Neural cell (in vitro differentiated cells): ENCODE measurements around the gene DCPS. TPM values are rescaled to one million over a fixed set of nuclear protein-coding genes. Genes with fewer than 3 reads are reported as not detected.

Source experiments
- H2AFZ ChIP-seq: fragments of 200-600, 300-800 bp; sonication (generic), shearing (Covaris generic); 2 replicates; pipeline ENCODE4 v1.6.0; 2014; ENCODE audit warnings: low read depth, mild to moderate bottlenecking, antibody characterized with exemption, low read length, moderate library complexity
- H3F3A ChIP-seq: fragments of 200-600 bp; shearing (Covaris generic); 2 replicates; pipeline ENCODE4 v1.6.1; 2016; ENCODE audit warnings: mild to moderate bottlenecking, moderate library complexity, mixed read lengths, antibody characterized with exemption, low read length; ENCODE audit not compliant: insufficient read depth, poor library complexity, severe bottlenecking
- H3K27ac ChIP-seq: fragments of 200-600, 300-800 bp; sonication (generic), shearing (Covaris generic); 2 replicates; pipeline ENCODE4 v1.5.1; 2014; ENCODE audit warnings: mild to moderate bottlenecking, low read length, moderate library complexity
- H3K27me3 ChIP-seq: fragments of 300-800, 200-600 bp; sonication (generic), shearing (Covaris generic); 2 replicates; pipeline ENCODE4 v1.6.0; 2014; ENCODE audit warnings: mild to moderate bottlenecking, low read depth, low read length, moderate library complexity; ENCODE audit not compliant: insufficient read depth
- H3K36me3 ChIP-seq: fragments of 300-800, 200-600 bp; sonication (generic), shearing (Covaris generic); 2 replicates; pipeline ENCODE4 v1.5.1; 2014; ENCODE audit warnings: mild to moderate bottlenecking, antibody characterized with exemption, low read length, moderate library complexity; ENCODE audit not compliant: insufficient read depth
- H3K4me2 ChIP-seq: fragments of 300-800, 200-600 bp; sonication (generic), shearing (Covaris generic); 2 replicates; pipeline ENCODE4 v1.6.0; 2014; ENCODE audit warnings: mild to moderate bottlenecking, low read length
- H3K4me3 ChIP-seq: fragments of 300-800, 200-600 bp; sonication (generic), shearing (Covaris generic); 2 replicates; pipeline ENCODE4 v1.5.1; 2014; ENCODE audit warnings: mild to moderate bottlenecking, low read length, moderate library complexity
- H3K79me2 ChIP-seq: fragments of 200-600 bp; shearing (Covaris generic); replicated peaks from 2 replicates; pipeline ENCODE4 v1.6.0; 2014; ENCODE audit warnings: mild to moderate bottlenecking, low read length, moderate library complexity; ENCODE audit not compliant: insufficient read depth
- H3K9ac ChIP-seq: fragments of 300-800, 200-600 bp; sonication (generic), shearing (Covaris generic); 2 replicates; pipeline ENCODE4 v1.6.1; 2016; ENCODE audit warnings: mild to moderate bottlenecking, low read length, mixed read lengths
- H3K9me2 ChIP-seq: fragments of 200-600 bp; shearing (Covaris generic); 2 replicates; pipeline ENCODE4 v1.6.1; 2016; ENCODE audit warnings: mild to moderate bottlenecking, low read length, mixed read lengths; ENCODE audit not compliant: insufficient read depth
- H3K9me3 ChIP-seq: fragments of 200-600, 300-800 bp; sonication (generic), shearing (Covaris generic); 2 replicates; pipeline ENCODE4 v1.6.1; 2016; ENCODE audit warnings: mild to moderate bottlenecking, mixed run types, low read length, moderate library complexity, mixed read lengths
- H4K20me1 ChIP-seq: fragments of 200-600 bp; shearing (Covaris generic); 2 replicates; pipeline ENCODE4 v1.6.1; 2016; ENCODE audit warnings: mild to moderate bottlenecking, mixed run types; ENCODE audit not compliant: insufficient read depth
- EP300 ChIP-seq: fragments of 450-650 bp; conservative IDR thresholded peaks from 2 replicates; pipeline ENCODE4 v1.6.1; 2014; ENCODE audit warnings: antibody characterized with exemption, mild to moderate bottlenecking, moderate library complexity; ENCODE audit not compliant: poor library complexity, severe bottlenecking
- EZH2 ChIP-seq: fragments of 200-600, 300-800 bp; shearing (Covaris generic), sonication (generic); IDR thresholded peaks from 2 replicates; pipeline ENCODE4 v1.6.1; 2014; ENCODE audit warnings: antibody characterized with exemption, low read length, borderline replicate concordance, mild to moderate bottlenecking; ENCODE audit not compliant: insufficient read depth, poor library complexity, severe bottlenecking
- MXI1 ChIP-seq: fragments of 450-650 bp; conservative IDR thresholded peaks from 2 replicates; pipeline ENCODE4 v1.6.1; 2014; ENCODE audit warnings: antibody characterized with exemption, mild to moderate bottlenecking; ENCODE audit not compliant: poor library complexity, severe bottlenecking
- POLR2AphosphoS5 ChIP-seq: IDR thresholded peaks from 2 replicates; pipeline ENCODE4 v1.6.1; 2012
- RAD21 ChIP-seq: fragments of 450-650 bp; conservative IDR thresholded peaks from 2 replicates; pipeline ENCODE4 v1.6.1; 2014; ENCODE audit warnings: antibody characterized with exemption, mild to moderate bottlenecking, moderate library complexity
- SMC3 ChIP-seq: fragments of 450-650 bp; conservative IDR thresholded peaks from 2 replicates; pipeline ENCODE4 v1.6.1; 2014; ENCODE audit warnings: antibody characterized with exemption, mild to moderate bottlenecking, moderate library complexity; ENCODE audit not compliant: poor library complexity
- TAF1 ChIP-seq: IDR thresholded peaks from 2 replicates; pipeline ENCODE4 v1.6.1; 2012; ENCODE audit warnings: low read depth
- polyA plus RNA-seq: library from polyadenylated mRNA; depleted of rRNA; stranded (reverse); fragments of >200 nt; gene quantifications from 2 replicates; pipeline ENCODE4 v1.2.3, GENCODE V29; 2014
- TF ChIP-seq, protein P1 (sequence below): IDR thresholded peaks from 2 replicates; pipeline ENCODE4 v1.6.1; 2012; ENCODE audit warnings: borderline replicate concordance
- TF ChIP-seq, protein P2 (sequence below): fragments of 450-650 bp; IDR thresholded peaks from 2 replicates; pipeline ENCODE4 v1.5.1; 2014; ENCODE audit warnings: antibody characterized with exemption, mild to moderate bottlenecking, moderate library complexity; ENCODE audit not compliant: poor library complexity, severe bottlenecking

DCPS gene
- polyA plus RNA-seq, 1 donor from 2014 or later = 6.4 TPM

- Histone ChIP-seq H3K4me2 (no peak overlapping the region), H3K27me3 (no peaks in the 10 kb centered on the region), H3K4me3 (no peak overlapping the region), H3K79me2 (no peaks in the 10 kb centered on the region), H3K27ac (no peak overlapping the region), H3K9me2 (no peaks in the 10 kb centered on the region), H3K36me3 (no peaks in the 10 kb centered on the region), H3K9me3 (no peaks in the 10 kb centered on the region), H3F3A (no peaks in the 10 kb centered on the region), H2AFZ (no peak overlapping the region), H4K20me1 (no peaks in the 10 kb centered on the region), H3K9ac (no peak overlapping the region)
- TF ChIP-seq, protein P1, sequence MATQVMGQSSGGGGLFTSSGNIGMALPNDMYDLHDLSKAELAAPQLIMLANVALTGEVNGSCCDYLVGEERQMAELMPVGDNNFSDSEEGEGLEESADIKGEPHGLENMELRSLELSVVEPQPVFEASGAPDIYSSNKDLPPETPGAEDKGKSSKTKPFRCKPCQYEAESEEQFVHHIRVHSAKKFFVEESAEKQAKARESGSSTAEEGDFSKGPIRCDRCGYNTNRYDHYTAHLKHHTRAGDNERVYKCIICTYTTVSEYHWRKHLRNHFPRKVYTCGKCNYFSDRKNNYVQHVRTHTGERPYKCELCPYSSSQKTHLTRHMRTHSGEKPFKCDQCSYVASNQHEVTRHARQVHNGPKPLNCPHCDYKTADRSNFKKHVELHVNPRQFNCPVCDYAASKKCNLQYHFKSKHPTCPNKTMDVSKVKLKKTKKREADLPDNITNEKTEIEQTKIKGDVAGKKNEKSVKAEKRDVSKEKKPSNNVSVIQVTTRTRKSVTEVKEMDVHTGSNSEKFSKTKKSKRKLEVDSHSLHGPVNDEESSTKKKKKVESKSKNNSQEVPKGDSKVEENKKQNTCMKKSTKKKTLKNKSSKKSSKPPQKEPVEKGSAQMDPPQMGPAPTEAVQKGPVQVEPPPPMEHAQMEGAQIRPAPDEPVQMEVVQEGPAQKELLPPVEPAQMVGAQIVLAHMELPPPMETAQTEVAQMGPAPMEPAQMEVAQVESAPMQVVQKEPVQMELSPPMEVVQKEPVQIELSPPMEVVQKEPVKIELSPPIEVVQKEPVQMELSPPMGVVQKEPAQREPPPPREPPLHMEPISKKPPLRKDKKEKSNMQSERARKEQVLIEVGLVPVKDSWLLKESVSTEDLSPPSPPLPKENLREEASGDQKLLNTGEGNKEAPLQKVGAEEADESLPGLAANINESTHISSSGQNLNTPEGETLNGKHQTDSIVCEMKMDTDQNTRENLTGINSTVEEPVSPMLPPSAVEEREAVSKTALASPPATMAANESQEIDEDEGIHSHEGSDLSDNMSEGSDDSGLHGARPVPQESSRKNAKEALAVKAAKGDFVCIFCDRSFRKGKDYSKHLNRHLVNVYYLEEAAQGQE = no peak
- TF ChIP-seq EZH2 (no peak), POLR2AphosphoS5 (no peak), TAF1 (no peak), SMC3 (no peak), MXI1 (no peak), RAD21 (no peak)
- TF ChIP-seq, protein P2, sequence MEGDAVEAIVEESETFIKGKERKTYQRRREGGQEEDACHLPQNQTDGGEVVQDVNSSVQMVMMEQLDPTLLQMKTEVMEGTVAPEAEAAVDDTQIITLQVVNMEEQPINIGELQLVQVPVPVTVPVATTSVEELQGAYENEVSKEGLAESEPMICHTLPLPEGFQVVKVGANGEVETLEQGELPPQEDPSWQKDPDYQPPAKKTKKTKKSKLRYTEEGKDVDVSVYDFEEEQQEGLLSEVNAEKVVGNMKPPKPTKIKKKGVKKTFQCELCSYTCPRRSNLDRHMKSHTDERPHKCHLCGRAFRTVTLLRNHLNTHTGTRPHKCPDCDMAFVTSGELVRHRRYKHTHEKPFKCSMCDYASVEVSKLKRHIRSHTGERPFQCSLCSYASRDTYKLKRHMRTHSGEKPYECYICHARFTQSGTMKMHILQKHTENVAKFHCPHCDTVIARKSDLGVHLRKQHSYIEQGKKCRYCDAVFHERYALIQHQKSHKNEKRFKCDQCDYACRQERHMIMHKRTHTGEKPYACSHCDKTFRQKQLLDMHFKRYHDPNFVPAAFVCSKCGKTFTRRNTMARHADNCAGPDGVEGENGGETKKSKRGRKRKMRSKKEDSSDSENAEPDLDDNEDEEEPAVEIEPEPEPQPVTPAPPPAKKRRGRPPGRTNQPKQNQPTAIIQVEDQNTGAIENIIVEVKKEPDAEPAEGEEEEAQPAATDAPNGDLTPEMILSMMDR = no peak
Observed at GRCh38 chr11:126392633-126393013, 88.8 kb downstream of the DCPS start.

DNA sequence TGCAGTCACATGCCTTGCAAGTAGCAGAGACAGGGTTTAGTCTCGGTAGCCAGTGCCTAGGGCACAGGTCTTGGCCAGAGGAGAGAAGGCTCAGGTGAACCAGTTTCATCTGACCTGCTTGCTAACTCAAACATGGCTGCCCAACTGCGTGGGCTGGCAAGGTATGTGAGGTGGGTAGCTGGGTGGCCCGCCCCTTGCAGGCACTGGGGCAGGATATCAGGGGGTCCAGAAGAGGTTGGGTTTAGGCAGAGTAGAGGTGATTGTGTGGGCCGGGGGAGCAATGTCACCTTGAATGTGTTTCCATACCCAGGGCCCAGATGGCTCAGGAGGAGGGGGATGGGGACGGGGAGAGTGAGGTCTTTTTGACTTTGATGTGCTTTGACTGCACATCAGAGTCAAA lies 89.3 kb downstream of the DCPS start:
- TF ChIP-seq, protein P1 = no peak
- no peak for TF ChIP-seq EP300
- no peak for TF ChIP-seq POLR2AphosphoS5
- no peak for TF ChIP-seq SMC3
- TF ChIP-seq, protein P2 = no peak
- no peak for TF ChIP-seq EZH2
- TF ChIP-seq MXI1 = no peak
- TF ChIP-seq TAF1 = no peak

More for the DNA sequence above, 89.3 kb downstream of the DCPS start:
- Histone ChIP-seq H3K27ac (no peak overlapping the region), H3K9ac (no peak overlapping the region), H4K20me1 (no peaks in the 10 kb centered on the region), H3F3A (no peaks in the 10 kb centered on the region), H3K79me2 (no peaks in the 10 kb centered on the region), H3K9me3 (no peaks in the 10 kb centered on the region), H3K27me3 (no peaks in the 10 kb centered on the region), H3K36me3 (no peaks in the 10 kb centered on the region), H3K9me2 (no peaks in the 10 kb centered on the region), H3K4me2 (no peak overlapping the region), H3K4me3 (no peak overlapping the region), H2AFZ (no peak overlapping the region)
